ENCODE measurements around the gene PTPRE.

The PTPRE gene

DNA sequence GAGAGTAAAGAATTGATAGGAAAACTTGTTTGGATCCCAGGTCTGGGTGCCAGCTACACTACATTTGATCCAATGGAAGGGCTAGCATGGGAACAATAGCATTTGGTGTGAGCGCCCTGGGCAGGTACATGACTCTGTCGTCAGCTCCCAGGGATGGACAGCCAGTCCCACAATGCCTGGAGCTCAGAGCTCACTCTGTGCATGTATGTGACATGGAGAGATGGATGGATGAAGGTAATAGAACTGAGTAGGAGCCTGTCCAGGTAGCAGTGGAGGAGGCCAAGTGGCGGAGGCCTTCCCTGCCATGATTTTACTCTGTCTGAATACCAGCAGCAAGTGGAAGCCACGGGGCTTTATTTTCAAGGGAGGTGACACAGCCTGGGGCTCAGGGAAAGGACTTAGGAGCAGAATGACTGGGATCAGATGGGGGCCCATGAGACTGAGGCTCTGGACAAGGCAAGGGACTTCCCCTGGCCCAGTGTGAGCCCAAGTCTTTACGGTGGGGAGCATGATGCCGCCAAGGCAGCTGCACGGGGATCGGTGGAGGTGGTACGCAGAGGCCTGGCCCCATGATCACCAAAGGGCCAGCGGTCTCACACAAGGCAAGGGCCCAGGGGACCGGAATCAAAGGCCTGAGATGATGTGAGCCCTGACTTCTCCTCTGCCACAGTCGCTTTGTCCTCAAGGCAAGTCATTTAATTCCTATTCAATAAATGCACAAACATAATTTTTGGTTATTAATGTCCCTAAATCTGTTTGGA, 5.9 kb downstream of the PTPRE start:
- no peak for TF ChIP-seq CTCF (conservative IDR thresholded peaks at IDR 0.05; ENCODE audit: low read depth, low read length)
- H3K4me3 ChIP-seq (ENCODE audit: low read length): no peak overlapping the region
- no peak for DNase-seq (ENCODE audit: low read depth)

GRCh38 chr10:127913368-127913759, 6.5 kb downstream of the PTPRE start:
- no peak for DNase-seq (ENCODE audit: low read depth)
- no peak overlapping the region for H3K4me3 ChIP-seq (ENCODE audit: low read length)
- TF ChIP-seq CTCF (conservative IDR thresholded peaks at IDR 0.05; ENCODE audit: low read depth, low read length): no peak

DNA sequence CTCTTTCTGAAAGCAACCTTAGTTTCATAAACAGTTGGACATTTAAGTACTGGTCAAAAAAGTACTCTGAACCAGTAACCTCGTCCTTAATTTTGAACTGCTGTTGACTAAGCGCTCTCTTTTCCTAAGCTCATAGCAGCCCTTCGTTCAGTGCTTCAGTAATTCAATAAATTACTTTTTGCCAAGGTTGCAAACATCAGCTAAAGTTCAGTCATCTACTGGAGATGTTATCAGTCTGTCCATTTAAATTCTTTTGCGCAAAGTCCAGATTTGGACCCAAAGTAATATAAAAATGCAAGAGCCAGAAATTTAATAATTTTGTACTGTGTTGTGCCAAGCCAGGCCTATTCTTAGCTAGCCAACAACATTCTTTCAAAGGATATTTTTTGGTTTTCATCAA, 8.4 kb downstream of the PTPRE start:
- no peak overlapping the region for H3K4me3 ChIP-seq (ENCODE audit: low read length)
- TF ChIP-seq CTCF (conservative IDR thresholded peaks at IDR 0.05; ENCODE audit: low read depth, low read length): no peak
- DNase-seq (ENCODE audit: low read depth): no peak

DNA sequence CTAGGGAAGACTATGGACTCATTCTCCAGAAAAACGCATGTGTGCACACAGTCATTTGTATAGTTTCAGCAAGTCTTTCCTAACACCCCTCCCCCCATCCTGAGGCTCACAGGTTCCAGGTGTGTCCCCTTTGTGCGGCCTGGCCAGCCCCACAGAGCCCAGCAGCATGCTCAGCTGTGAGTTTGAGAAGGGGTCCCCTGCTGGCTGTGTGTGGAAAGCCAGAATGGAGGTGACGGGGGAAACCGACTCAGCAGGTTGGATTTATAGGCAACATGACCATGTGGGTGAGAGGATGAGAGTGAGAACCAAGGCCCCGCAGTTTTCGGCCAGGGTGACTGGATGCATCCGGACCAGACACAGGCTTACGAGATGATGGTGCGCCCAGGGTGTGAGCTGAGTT, 9.9 kb downstream of the PTPRE start:
- no peak for DNase-seq (ENCODE audit: low read depth)
- H3K4me3 ChIP-seq (ENCODE audit: low read length): no peak overlapping the region
- peak; percentile 11 for TF ChIP-seq CTCF (conservative IDR thresholded peaks at IDR 0.05; ENCODE audit: low read depth, low read length)

DNA sequence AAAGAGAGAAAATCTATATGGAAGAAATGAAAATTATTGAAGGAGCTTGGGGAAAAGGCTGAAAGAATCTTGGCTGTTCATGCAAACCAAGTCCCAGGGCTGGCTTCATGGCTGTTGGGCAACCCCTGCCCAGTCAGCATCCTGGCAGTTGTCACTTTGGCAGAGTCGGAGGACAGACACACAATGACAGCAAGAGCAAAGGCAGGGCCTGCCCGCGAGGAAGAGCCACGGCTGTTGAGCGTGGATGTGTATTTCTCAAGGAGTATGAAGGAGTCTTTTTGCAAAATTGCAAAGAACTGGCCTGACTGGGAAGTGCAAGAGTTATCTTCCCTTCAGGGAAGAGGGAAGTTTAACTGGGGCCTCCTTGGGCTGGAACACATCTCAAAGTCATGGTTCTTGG, 11.7 kb downstream of the PTPRE start:
- TF ChIP-seq CTCF (conservative IDR thresholded peaks at IDR 0.05; ENCODE audit: low read depth, low read length): no peak
- no peak overlapping the region for H3K4me3 ChIP-seq (ENCODE audit: low read length)
- no peak for DNase-seq (ENCODE audit: low read depth)

GRCh38 chr10:127919418-127920271, 12.7 kb downstream of the PTPRE start:
- TF ChIP-seq CTCF (conservative IDR thresholded peaks at IDR 0.05; ENCODE audit: low read depth, low read length): peak; percentile 46
- DNase-seq (ENCODE audit: low read depth): no peak
- H3K4me3 ChIP-seq (ENCODE audit: low read length): no peak overlapping the region

Data from retinal pigment epithelial cell (primary cell).